ENCODE measurements around the gene GMPR.
"Not testable (repeated sequence)": the region's sequence is repeated elsewhere in the genome, so short reads cannot be mapped to it uniquely, and the experiment has no call there.

Gene GMPR

DNA sequence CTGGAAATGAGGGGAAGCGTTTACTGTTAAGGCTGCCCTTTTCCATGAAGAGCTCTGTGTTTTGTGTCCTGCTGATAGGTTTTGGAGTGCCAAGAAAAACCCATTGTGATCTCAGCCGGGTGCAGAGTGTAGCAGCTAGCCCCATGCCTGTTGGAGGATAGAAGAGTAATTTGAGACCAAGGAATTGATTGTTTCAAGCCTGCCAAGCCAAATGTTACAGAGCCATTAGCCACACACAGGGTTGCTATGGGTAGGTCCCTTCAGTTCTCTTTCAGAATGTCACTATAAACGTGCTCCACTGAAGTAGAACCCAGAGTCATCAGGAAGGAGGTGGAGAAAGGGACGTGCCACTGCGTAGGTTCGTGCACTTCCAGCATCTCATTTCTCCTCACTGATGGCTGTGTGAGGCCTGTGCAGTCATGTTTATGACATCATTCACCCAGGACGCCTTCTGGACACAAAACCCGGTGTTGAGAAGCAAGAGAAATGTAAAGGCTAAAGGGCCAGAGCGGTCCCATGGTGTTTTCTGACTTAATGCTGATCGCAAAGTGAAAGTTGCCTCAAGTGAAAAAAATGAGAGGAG is 6.6 kb downstream of the GMPR start:
- no peak for DNase-seq (ENCODE audit: low read depth in 1 of 2, low spot score in 1 of 2)

DNA sequence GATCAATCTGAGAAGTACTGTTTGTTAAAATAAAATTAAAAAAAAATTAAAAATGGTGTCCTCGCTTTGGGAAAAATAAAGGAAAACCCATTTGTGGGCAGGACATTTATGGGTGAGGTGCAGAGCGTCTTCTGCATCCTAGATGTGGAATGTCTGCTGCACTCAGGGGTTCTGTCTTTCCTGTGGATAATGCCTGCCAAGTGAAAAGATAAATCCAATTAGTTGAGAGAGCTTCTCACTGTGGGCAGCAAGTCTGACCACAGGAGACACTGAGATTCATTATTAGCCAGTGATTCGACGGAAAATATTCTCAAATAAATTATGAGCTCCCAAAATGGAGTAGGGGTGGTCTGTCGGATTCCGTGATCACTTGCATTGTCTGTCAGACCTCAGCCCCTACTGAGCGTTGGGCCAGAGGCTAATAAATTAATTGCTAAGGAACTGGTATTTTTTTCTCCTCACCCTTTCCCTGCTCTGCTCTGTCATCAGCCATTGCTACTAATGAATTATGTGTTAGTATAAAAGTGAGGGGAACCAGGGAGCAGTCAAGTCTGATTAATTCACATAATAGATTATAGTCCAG is 10.0 kb downstream of the GMPR start:
- no peak for DNase-seq (ENCODE audit: low read depth in 1 of 2, low spot score in 1 of 2)

DNA sequence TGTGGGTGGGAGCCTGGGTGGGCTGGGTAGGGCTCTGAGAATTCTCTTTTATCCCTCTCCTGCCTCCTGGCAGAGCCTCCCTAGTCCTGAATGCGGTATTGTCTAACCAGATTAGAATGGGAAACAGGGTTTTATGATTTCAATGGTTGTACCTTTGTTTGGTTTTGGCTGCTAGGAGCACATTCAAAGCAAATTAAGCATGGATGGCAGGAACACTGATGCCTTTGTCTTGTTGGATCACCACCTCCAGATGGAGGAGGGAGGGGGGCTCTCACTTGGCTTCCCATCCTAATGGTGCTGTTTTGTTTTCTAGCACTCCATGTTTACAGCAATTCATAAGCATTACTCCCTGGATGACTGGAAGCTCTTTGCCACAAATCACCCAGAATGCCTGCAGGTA is 11.6 kb downstream of the GMPR start:
- DNase-seq (ENCODE audit: low read depth in 1 of 2, low spot score in 1 of 2) = no peak

- no peak for DNase-seq (ENCODE audit: low read depth in 1 of 2, low spot score in 1 of 2)
These were observed 13.3 kb downstream of the GMPR start for GRCh38 chr6:16251706-16252105.

DNA sequence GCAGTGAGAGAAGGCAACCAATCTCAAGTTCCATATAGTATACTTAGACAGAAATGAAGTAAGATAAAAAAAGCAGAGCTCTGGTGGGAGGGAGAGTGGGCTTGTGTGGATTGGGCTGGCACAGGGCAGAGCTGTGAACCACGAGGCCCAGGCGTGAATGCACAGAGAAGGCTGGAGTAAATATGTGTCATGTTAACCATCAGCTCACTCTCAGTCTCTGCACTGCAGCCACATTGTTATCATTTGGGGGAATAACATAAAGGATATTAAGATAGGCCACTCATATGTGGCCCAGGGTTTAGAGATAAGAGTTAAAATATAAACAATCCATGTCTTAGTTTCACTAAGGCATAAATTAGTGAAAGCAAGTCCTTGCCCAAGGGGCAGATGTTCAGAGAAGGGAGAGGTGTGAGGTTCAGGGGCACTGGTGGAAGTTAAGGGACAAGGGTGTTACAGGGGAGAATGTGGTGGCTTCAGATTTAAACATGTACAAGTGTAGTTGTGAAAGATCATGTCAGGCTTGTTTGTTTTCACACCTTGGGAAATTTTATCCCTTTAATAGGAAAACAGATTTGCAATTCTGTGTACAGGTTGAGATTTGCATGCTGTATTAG is 14.4 kb downstream of the GMPR start:
- no peak for DNase-seq (ENCODE audit: low read depth in 1 of 2, low spot score in 1 of 2)

- no peak for DNase-seq (ENCODE audit: low read depth in 1 of 2, low spot score in 1 of 2)
These were observed 15.2 kb downstream of the GMPR start for GRCh38 chr6:16253399-16254144.

DNA sequence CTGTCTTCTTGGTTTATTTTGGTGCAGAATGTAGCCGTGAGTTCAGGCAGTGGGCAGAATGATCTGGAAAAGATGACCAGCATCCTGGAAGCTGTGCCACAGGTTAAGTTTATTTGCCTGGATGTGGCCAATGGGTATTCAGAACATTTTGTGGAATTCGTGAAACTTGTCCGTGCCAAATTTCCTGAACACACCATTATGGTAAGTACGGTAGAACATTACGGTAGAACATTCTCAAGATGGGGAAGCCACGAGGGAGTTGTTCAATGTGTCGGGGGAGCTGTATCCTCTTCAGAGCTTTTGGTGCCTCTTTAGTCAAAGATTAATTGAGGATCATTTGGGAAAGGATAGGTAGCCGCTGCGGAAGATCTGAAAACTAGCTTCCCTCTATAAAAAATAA is 16.1 kb downstream of the GMPR start:
- no peak for DNase-seq (ENCODE audit: low read depth in 1 of 2, low spot score in 1 of 2)

DNA sequence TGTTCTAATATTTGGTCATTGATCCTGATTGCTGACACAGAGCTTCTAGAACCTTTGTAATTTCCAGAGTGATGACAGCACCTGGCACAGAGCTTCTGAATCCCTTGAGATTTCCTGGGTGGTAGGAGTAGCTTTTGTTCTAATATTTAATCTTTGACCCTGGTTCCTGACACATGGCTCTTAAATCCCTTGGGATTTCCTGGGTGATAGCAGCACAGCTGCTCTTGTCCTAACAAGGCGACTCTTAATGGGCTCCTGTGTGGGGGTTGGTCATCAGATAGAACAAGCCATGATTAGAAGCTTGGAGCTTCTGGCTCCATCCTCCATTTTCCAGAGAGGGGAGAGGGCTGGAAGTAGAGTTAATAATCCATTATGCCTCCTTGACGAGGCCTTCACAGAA is 18.4 kb downstream of the GMPR start:
- DNase-seq (ENCODE audit: low read depth in 1 of 2, low spot score in 1 of 2) = no peak

GRCh38 chr6:16257999-16258708 is 19.8 kb downstream of the GMPR start:
- DNase-seq (ENCODE audit: low read depth in 1 of 2, low spot score in 1 of 2) = no peak

DNA sequence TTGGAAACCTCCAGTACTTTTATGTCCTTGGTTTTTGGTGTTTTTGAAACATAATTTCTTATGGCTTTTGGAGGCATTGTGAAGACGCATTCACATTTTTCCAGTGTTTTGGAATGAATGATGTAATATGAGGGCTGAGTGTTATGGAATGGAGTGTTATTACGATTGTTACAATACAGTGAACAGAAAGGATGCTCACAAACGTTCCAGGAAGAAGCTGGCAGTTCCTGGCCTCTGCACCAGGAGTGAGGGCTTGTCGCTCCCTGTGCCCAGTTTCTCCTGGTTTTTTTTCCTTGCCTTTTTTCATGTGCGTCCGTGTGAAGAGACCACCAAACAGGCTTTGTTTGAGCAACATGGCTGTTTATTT is 20.3 kb downstream of the GMPR start:
- no peak for DNase-seq (ENCODE audit: low read depth in 1 of 2, low spot score in 1 of 2)

GRCh38 chr6:16259604-16260003 is 21.2 kb downstream of the GMPR start:
- not testable (repeated sequence) for DNase-seq (ENCODE audit: low read depth in 1 of 2, low spot score in 1 of 2)

GRCh38 chr6:16260602-16261001 is 22.2 kb downstream of the GMPR start:
- not testable (repeated sequence) for DNase-seq (ENCODE audit: low read depth in 1 of 2, low spot score in 1 of 2)

DNA sequence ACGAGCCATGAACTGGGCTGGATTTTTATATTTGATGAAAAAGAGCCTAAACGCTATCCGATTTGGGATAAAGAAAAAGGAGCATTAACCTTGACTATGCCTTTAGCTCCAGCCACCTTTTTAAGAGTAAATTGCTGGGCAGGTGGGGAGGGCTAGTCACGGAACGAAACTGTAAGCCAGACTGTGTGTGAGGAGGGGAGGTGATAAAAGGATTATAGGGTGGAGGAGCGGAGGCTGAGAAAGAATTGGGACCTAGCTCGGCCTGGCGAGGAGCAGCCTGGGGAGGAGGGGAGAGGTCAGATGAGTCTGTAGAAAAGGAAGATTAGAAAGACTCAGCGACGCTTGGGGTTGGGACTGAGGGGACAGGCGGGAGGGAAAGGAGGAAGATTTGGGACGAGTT is 24.4 kb downstream of the GMPR start:
- DNase-seq (ENCODE audit: low read depth in 1 of 2, low spot score in 1 of 2) = not testable (repeated sequence)

DNA sequence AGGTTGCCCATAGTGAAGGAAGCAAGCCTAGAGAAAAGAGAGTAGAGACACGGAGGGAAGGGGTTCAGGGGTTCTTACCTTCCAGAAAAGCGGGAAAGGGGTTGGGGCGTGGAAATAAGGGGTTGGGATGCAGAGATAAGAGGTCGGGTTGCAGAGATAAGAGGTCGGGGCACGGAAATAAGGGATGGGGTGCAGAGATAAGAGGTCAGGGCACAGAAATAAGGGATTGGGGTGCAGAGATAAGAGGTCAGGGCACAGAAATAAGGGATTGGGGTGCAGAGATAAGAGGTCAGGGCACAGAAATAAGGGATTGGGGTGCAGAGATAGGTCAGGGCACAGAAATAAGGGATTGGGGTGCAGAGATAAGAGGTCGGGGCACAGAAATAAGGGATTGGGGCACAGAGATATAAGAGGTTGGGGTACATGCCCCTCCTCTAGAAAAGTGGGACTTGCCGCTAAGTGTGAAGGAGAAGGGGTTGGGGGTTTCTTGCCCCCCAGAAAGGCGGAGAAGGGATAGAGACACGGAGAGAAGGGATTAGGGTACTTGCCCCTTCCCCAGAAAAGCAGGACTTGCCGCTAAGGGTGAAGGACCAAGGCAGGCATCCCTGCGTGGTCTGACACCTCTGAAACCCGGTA is 25.2 kb downstream of the GMPR start:
- not testable (repeated sequence) for DNase-seq (ENCODE audit: low read depth in 1 of 2, low spot score in 1 of 2)

DNA sequence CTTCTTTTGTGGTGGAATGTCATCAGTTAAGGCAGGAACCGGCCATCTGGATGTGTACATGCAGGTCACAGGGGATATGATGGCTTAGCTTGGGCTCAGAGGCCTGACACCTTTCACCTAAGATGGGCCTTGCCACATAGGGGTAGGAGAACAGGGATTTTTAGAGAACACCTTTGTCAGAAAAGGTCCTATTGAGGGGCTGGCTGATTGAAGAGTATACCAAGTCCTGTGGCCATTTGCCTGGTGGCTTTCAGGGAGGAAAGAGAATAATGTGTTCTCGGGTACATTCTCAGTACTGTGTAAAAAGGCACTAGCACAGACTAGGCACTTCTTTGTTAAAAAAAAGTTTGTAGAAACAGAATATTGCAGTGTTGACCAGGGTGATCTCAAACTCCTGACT is 26.4 kb downstream of the GMPR start:
- no peak for DNase-seq (ENCODE audit: low read depth in 1 of 2, low spot score in 1 of 2)

DNA sequence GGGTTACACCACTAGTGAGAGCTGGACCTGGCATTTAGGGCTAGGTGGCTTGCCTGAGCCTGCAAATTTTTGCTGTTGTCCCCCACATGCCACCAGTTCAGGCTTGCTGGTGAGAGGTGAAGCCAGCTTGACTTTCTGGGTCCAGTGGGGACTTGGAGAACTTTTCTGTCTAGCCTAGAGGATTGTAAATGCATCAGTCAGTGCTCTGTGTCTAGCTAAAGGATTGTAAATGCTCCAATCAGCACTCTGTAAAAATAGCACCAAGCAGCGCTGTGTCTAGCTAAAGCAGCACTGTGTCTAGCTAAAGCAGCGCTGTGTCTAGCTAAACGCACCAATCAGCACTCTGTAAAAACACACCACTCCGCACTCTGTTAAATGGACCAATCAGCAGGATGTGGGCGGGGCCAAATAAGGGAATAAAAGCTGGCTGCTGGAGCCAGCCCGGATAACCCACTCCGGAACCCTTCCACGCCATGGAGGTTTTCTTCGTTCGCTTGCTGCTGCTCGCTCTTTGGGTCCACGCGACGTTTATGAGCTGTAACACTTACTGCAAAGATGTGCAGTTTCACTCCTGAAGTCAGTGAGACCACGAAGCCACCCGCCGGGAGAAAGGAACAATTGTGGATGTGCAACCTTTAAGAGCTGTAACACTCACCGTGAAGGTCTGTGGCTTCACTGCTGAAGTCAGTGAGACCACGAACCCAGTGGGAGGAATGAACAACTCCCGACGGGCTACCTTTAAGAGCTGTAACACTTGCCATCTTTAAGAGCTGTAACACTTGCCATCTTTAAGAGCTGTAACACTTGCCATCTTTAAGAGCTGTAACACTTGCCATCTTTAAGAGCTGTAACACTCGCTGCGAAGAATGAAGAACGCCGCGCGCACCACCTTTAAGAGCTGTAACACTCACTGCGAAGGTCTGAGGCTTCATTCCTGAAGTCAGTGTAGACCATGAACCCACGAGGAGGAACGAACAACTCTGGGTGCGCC is 27.3 kb downstream of the GMPR start:
- no peak for DNase-seq (ENCODE audit: low read depth in 1 of 2, low spot score in 1 of 2)

- no peak for DNase-seq (ENCODE audit: low read depth in 1 of 2, low spot score in 1 of 2)
These were observed 29.3 kb downstream of the GMPR start for GRCh38 chr6:16267428-16268263.

DNA sequence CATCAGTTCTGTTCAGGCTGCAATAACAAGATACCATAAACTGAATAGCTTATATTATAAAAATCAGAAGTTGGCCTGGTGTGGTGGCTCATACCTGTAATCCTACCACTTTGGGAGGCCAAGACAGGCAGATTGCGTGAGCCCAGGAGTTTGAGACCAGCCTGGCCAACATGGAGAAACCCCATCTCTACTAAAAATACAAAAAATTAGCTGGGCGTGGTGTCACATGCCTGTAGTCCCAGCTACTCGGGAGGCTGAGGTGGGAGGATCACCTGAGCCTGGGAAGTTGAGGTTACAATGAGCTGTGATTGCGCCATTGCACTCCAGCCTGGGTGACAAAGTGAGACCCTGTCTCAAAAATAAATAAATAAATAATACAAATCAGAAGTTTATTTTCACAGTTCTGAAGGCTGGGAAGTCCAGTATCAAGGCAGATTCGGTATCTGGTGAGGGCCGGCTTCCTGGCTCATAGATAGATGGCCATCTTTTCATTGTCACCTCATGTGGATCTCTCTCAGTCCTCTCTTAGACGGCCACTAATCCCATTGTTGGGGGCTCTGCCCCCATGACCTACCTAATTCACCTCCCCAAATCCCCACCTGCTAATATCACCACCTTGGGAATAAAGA is 31.2 kb downstream of the GMPR start:
- DNase-seq (ENCODE audit: low read depth in 1 of 2, low spot score in 1 of 2) = not testable (repeated sequence)

All from activated T-helper 1 cell treated with anti-CD3 and anti-CD28 coated beads, Interleukin-2, amount 50 U/mL, for 16 hours (primary cell).